Hepatocyte (in vitro differentiated cells): Measurements from ENCODE around the gene ATP2A2. TPM values are rescaled to one million over a fixed set of nuclear protein-coding genes. Genes with fewer than 3 reads are reported as not detected.

Experiments
- DNase-seq: peaks from one replicate; pipeline ENCODE4 v3.0.0-alpha.2; 2016; ENCODE audit warnings: low spot score
- H2AFZ ChIP-seq: fragments of 200-600 bp; sonication (generic); 2 replicates; pipeline ENCODE4 v1.6.0; 2016; ENCODE audit warnings: antibody characterized with exemption, mild to moderate bottlenecking
- H3K27ac ChIP-seq: fragments of 200-600 bp; sonication (generic); 2 replicates; pipeline ENCODE4 v1.5.1; 2016; ENCODE audit warnings: mild to moderate bottlenecking
- H3K27me3 ChIP-seq: fragments of 200-600 bp; sonication (generic); 2 replicates; pipeline ENCODE4 v1.6.1; 2016
- H3K36me3 ChIP-seq: fragments of 200-600 bp; sonication (generic); replicated peaks from 2 replicates; pipeline ENCODE4 v1.5.1; 2016; ENCODE audit warnings: low read depth; ENCODE audit not compliant: insufficient read depth
- H3K4me1 ChIP-seq: fragments of 200-600 bp; sonication (generic); 2 replicates; pipeline ENCODE4 v1.5.1; 2016; ENCODE audit warnings: mild to moderate bottlenecking, moderate library complexity; ENCODE audit not compliant: insufficient read depth
- H3K4me2 ChIP-seq: fragments of 200-600 bp; sonication (generic); 2 replicates; pipeline ENCODE4 v1.6.0; 2016
- H3K4me3 ChIP-seq: fragments of 200-600 bp; sonication (generic); 2 replicates; pipeline ENCODE4 v1.5.1; 2016; ENCODE audit warnings: mild to moderate bottlenecking
- H3K79me2 ChIP-seq: fragments of 200-600 bp; sonication (generic); 2 replicates; pipeline ENCODE4 v1.6.0; 2017; ENCODE audit warnings: mild to moderate bottlenecking
- H3K9me2 ChIP-seq: fragments of 200-600 bp; sonication (generic); replicated peaks from 2 replicates; pipeline ENCODE4 v1.6.0; 2017; ENCODE audit warnings: mild to moderate bottlenecking; ENCODE audit not compliant: insufficient read depth
- H3K9me3 ChIP-seq: fragments of 200-600 bp; sonication (generic); 2 replicates; pipeline ENCODE4 v1.5.1; 2016; ENCODE audit warnings: low read depth, mild to moderate bottlenecking
- H4K20me1 ChIP-seq: fragments of 200-600 bp; sonication (generic); 2 replicates; pipeline ENCODE4 v1.6.0; 2016; ENCODE audit warnings: mild to moderate bottlenecking; ENCODE audit not compliant: insufficient read depth, poor library complexity, severe bottlenecking
- CTCF ChIP-seq: fragments of 200-600 bp; sonication (generic); IDR thresholded peaks from 2 replicates; pipeline ENCODE4 v1.5.1; 2016; ENCODE audit warnings: antibody characterized with exemption, mild to moderate bottlenecking; ENCODE audit not compliant: poor library complexity
- EZH2 ChIP-seq: fragments of 200-600 bp; sonication (generic); IDR thresholded peaks from 2 replicates; pipeline ENCODE4 v1.6.1; 2016; ENCODE audit warnings: antibody characterized with exemption, mild to moderate bottlenecking, borderline replicate concordance
- EZH2phosphoT487 ChIP-seq: fragments of 200-600 bp; sonication (generic); IDR thresholded peaks from one replicate; pipeline ENCODE4 v1.6.1; 2018; ENCODE audit warnings: antibody characterized with exemption, mild to moderate bottlenecking, low read depth, moderate library complexity; ENCODE audit not compliant: unreplicated experiment, severe bottlenecking
- WGBS: methylation state at CpG from one replicate; pipeline ENCODE4 v1.1.6; 2016; ENCODE audit warnings: low lambda C conversion rate; ENCODE audit errors: missing lambda C conversion rate; 5-methylcytosine and 5-hydroxymethylcytosine counted together
- polyA plus RNA-seq: library from polyadenylated mRNA; unstranded; fragments of >200 nt; fragmentation: Nextera tagmentation; extraction: Ambion mirVana; gene quantifications from 2 replicates; pipeline ENCODE4 v1.2.1, GENCODE V29; 2016
- total RNA-seq: library from RNA; depleted of rRNA; stranded (reverse); fragments of >200 nt; gene quantifications from 2 replicates; pipeline ENCODE4 v1.2.3, GENCODE V29; 2014

ATP2A2 gene
- total and polyA plus RNA-seq, 2 experiments from 2014 or later = 60.2 to 126 TPM

GRCh38 chr12:110249716-110250225 lies 31.3 kb upstream of the ATP2A2 start:
- H3K4me2 ChIP-seq = peak overlapping the region; percentile 55
- 69% methylated on average over 7 of the region's 7 CpGs for WGBS
- H3K9me3 ChIP-seq = no peaks in the 10 kb centered on the region
- no peaks in the 10 kb centered on the region for H3K36me3 ChIP-seq
- no peaks in the 10 kb centered on the region for H3K9me2 ChIP-seq
- peak overlapping the region; percentile 97 for H3K27ac ChIP-seq
- H4K20me1 ChIP-seq = no peaks in the 10 kb centered on the region
- H3K79me2 ChIP-seq = no peaks in the 10 kb centered on the region
- no peak overlapping the region for H2AFZ ChIP-seq
- no peaks in the 10 kb centered on the region for H3K27me3 ChIP-seq
- H3K4me1 ChIP-seq = peaks cover 57% of the 10 kb centered on the region
- TF ChIP-seq EZH2 (no peak), CTCF (no peak), EZH2phosphoT487 (no peak)
- DNase-seq = peak; percentile 52
- no peak overlapping the region for H3K4me3 ChIP-seq

- H3K79me2 ChIP-seq = no peaks in the 10 kb centered on the region
- WGBS = 92% methylated on average over 7 of the region's 7 CpGs
- H4K20me1 ChIP-seq = no peaks in the 10 kb centered on the region
- no peaks in the 10 kb centered on the region for H3K27me3 ChIP-seq
- no peaks in the 10 kb centered on the region for H3K9me3 ChIP-seq
- H2AFZ ChIP-seq = no peak overlapping the region
- no peak for DNase-seq
- no peaks in the 10 kb centered on the region for H3K9me2 ChIP-seq
- TF ChIP-seq CTCF (no peak), EZH2 (no peak), EZH2phosphoT487 (no peak)
- H3K36me3 ChIP-seq = no peaks in the 10 kb centered on the region
- no peak overlapping the region for H3K27ac ChIP-seq
- H3K4me3 ChIP-seq = no peak overlapping the region
- H3K4me1 ChIP-seq = peaks cover 42% of the 10 kb centered on the region
- H3K4me2 ChIP-seq = no peak overlapping the region
These were observed 29.7 kb upstream of the ATP2A2 start for GRCh38 chr12:110251381-110251780.

- Histone ChIP-seq H3K27me3 (no peaks in the 10 kb centered on the region), H3K27ac (peak overlapping the region; percentile 15), H3K4me2 (no peak overlapping the region), H3K4me1 (peaks cover 28% of the 10 kb centered on the region), H3K79me2 (no peaks in the 10 kb centered on the region), H3K9me2 (no peaks in the 10 kb centered on the region), H3K4me3 (no peak overlapping the region), H3K36me3 (no peaks in the 10 kb centered on the region), H3K9me3 (no peaks in the 10 kb centered on the region), H2AFZ (no peak overlapping the region), H4K20me1 (no peaks in the 10 kb centered on the region)
- TF ChIP-seq CTCF (no peak), EZH2phosphoT487 (no peak), EZH2 (no peak)
- no peak for DNase-seq
- WGBS = 66% methylated on average over 9 of the region's 9 CpGs
These were observed 28.3 kb upstream of the ATP2A2 start for GRCh38 chr12:110252716-110253115.

- no peaks in the 10 kb centered on the region for H3K79me2 ChIP-seq
- no peak overlapping the region for H3K4me3 ChIP-seq
- H3K4me2 ChIP-seq = no peak overlapping the region
- no peak for DNase-seq
- H3K9me2 ChIP-seq = no peaks in the 10 kb centered on the region
- 57% methylated on average over 9 of the region's 9 CpGs for WGBS
- H3K27ac ChIP-seq = peak overlapping the region; percentile 15
- H2AFZ ChIP-seq = no peak overlapping the region
- TF ChIP-seq EZH2 (no peak), CTCF (no peak), EZH2phosphoT487 (no peak)
- peaks cover 24% of the 10 kb centered on the region for H3K4me1 ChIP-seq
- no peaks in the 10 kb centered on the region for H3K9me3 ChIP-seq
- no peaks in the 10 kb centered on the region for H3K36me3 ChIP-seq
- no peaks in the 10 kb centered on the region for H3K27me3 ChIP-seq
- H4K20me1 ChIP-seq = no peaks in the 10 kb centered on the region
These were observed 27.9 kb upstream of the ATP2A2 start for GRCh38 chr12:110253176-110253575.
